K562 (cell line): ENCODE data around the gene DAB1. TPM values are rescaled to one million over a fixed set of nuclear protein-coding genes. Genes with fewer than 3 reads are reported as not detected.

Experiments
- BCOR ChIP-seq: fragments of 450-650 bp; IDR thresholded peaks from 2 replicates; pipeline ENCODE4 v1.6.1; 2016
- CHCHD3 ChIP-seq: fragments of 250-450 bp; sonication (Bioruptor Pico); IDR thresholded peaks from 2 replicates; pipeline ENCODE4 v2.1.2; 2022; ENCODE audit warnings: mild to moderate bottlenecking
- GTF2E2 ChIP-seq: fragments of 200-800 bp; sonication (Bioruptor generic); IDR thresholded peaks from 2 replicates; pipeline ENCODE4 v1.6.1; 2016; ENCODE audit warnings: missing genetic modification characterization, missing compliant biosample characterization
- KDM1A ChIP-seq, 2 experiments: fragments of 450-650 bp; IDR thresholded peaks; 2 replicates each; pipeline ENCODE4 v1.6.1; 2016; ENCODE audit warnings: mild to moderate bottlenecking in 2 of 2
- MAFK ChIP-seq: IDR thresholded peaks from 2 replicates; pipeline ENCODE4 v1.6.1; 2011; ENCODE audit warnings: low read length, improper control_type of control experiment
- RBM25 ChIP-seq: fragments of 200-400 bp; formaldehyde crosslinking; IDR thresholded peaks from 2 replicates; pipeline ENCODE4 v1.6.1; 2018; ENCODE audit warnings: low read length, low read depth, moderate library complexity; ENCODE audit not compliant: severe bottlenecking
- ZNF217 ChIP-seq: sonication (generic); formaldehyde crosslinking; IDR thresholded peaks from 2 replicates; pipeline ENCODE4 v1.8.0; 2022; ENCODE audit warnings: mild to moderate bottlenecking, missing genetic modification reagents
- polyA plus RNA-seq, 8 experiments: library from polyadenylated mRNA; depleted of rRNA in 4 of 8; stranded (reverse) in 5 of 8; unstranded in 3 of 8; fragments of >200 nt; fragmentation: Nextera tagmentation in 2 of 8; fragmentation: Illumina TruSeq in 1 of 8; extraction: Ambion mirVana in 2 of 8; extraction: Trizol in 1 of 8; gene quantifications; 2 replicates each; pipeline versions ENCODE4 v1.2.1 to v1.2.3, GENCODE V29; 2011 to 2014; ENCODE audit warnings: inconsistent platforms in 1 of 8, missing spikeins in 1 of 8
- total RNA-seq, 7 experiments: library from RNA; depleted of rRNA in 6 of 7; stranded (reverse); fragments of >200 nt in 6 of 7; fragmentation: Illumina TruSeq in 2 of 7; extraction: Trizol in 2 of 7; gene quantifications; 2 replicates each; pipeline versions ENCODE4 v1.2.1 to v1.2.3, GENCODE V29; 2011 to 2021; ENCODE audit warnings: low replicate concordance in 1 of 7
- TF ChIP-seq, protein P1 (sequence below), 2 experiments: fragments of 450-650 bp; IDR thresholded peaks; 2 replicates each; pipeline ENCODE4 v1.6.1; 2016; ENCODE audit warnings: mild to moderate bottlenecking in 2 of 2, borderline replicate concordance in 1 of 2, low read depth in 1 of 2, moderate library complexity in 1 of 2
- TF ChIP-seq, protein P2 (sequence below): fragments of 450-650 bp; formaldehyde crosslinking; IDR thresholded peaks from 2 replicates; pipeline ENCODE4 v1.4.0; 2022; ENCODE audit warnings: missing genetic modification characterization

Gene DAB1
- total and polyA plus RNA-seq, 9 of the 15 experiments (the other 6 are each of a cell fraction or from before 2014, with no cell fraction given): not detected

DNA sequence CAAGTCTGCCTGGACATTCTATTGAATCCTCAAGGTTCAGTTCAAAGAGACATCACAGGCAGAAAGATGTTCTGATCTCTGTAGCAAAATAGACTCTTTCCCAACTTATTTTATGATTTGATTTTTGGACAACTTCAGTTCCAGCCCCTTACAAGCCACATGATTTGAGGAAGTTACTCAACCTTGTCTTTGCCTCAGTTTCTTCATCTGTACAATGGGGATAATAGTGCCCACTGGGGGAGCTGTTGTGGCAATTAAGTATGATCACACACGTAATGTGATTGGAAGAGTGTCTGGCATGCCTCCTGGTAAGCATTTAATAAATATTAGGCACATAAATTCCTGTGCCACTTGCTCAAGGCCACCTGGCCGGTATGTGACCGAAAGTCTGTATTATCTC is 130.6 kb downstream of the DAB1 start (continued):
- TF ChIP-seq, protein P1, sequence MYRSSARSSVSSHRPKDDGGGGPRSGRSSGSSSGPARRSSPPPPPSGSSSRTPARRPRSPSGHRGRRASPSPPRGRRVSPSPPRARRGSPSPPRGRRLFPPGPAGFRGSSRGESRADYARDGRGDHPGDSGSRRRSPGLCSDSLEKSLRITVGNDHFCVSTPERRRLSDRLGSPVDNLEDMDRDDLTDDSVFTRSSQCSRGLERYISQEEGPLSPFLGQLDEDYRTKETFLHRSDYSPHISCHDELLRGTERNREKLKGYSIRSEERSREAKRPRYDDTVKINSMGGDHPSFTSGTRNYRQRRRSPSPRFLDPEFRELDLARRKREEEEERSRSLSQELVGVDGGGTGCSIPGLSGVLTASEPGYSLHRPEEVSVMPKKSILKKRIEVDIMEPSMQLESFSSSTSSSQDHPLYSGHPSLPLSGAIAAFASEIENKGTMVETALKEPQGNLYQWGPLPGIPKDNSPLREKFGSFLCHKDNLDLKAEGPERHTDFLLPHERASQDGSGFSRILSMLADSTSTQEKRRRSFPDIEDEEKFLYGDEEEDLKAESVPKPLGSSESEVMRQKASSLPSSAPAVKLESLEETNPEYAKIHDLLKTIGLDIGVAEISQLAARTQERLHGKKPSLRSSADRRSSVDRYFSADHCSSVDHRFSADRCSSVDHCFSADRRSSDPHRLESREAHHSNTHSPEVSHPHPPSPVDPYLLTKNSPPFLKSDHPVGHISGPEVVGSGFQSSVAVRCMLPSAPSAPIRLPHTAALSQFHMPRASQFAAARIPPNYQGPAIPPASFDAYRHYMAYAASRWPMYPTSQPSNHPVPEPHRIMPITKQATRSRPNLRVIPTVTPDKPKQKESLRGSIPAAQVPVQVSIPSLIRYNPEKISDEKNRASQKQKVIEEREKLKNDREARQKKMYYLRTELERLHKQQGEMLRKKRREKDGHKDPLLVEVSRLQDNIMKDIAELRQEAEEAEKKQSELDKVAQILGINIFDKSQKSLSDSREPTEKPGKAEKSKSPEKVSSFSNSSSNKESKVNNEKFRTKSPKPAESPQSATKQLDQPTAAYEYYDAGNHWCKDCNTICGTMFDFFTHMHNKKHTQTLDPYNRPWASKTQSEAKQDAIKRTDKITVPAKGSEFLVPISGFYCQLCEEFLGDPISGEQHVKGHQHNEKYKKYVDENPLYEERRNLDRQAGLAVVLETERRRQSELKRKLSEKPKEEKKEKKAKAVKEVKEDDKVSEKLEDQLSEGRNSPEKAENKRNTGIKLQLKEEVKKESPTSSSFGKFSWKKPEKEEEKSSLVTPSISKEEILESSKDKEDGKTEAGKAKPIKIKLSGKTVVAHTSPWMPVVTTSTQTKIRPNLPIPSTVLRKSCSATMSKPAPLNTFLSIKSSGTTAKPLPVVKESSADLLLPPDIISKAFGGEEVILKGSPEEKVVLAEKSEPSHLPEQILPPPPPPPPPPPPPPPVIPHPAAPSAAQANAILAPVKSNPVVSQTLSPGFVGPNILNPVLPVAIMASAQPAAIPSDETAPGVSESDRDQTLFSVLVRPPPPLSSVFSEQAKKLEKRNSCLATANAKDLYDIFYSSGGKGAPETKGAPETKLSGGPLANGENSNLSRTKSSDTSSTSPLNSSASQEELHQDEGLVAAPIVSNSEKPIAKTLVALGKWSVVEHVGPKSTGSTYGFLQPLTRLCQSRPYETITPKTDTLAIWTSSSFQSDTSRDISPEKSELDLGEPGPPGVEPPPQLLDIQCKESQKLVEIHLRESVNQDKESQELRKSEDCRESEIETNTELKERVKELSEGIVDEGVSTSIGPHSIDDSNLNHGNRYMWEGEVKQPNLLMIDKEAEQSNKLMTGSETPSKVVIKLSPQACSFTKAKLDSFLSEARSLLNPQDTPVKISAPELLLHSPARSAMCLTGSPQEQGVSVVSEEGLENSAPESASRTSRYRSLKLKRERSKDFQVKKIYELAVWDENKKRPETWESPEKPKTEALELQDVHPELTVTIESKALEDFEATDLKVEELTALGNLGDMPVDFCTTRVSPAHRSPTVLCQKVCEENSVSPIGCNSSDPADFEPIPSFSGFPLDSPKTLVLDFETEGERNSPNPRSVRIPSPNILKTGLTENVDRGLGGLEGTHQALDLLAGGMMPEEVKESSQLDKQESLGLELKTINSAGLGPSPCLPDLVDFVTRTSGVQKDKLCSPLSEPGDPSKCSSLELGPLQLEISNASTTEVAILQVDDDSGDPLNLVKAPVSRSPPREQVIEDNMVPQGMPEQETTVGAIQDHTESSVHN (IDR thresholded peaks at IDR 0.05; ENCODE audit: borderline replicate concordance in 1 of 2, low read depth in 1 of 2): no peak
- TF ChIP-seq KDM1A (IDR thresholded peaks at IDR 0.05): 0 out of 4 replicates have a peak, but pooled peaks of 1 of the 2 experiments have one; percentile 47
- TF ChIP-seq BCOR: peak; percentile 80; the same call in 1 of the 2 replicates
- TF ChIP-seq RBM25: peak; percentile 84
- TF ChIP-seq MAFK: no peak
- no peak for TF ChIP-seq GTF2E2 (tag)
- TF ChIP-seq, protein P2, sequence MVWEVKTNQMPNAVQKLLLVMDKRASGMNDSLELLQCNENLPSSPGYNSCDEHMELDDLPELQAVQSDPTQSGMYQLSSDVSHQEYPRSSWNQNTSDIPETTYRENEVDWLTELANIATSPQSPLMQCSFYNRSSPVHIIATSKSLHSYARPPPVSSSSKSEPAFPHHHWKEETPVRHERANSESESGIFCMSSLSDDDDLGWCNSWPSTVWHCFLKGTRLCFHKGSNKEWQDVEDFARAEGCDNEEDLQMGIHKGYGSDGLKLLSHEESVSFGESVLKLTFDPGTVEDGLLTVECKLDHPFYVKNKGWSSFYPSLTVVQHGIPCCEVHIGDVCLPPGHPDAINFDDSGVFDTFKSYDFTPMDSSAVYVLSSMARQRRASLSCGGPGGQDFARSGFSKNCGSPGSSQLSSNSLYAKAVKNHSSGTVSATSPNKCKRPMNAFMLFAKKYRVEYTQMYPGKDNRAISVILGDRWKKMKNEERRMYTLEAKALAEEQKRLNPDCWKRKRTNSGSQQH (CRISPR knock-in tag): no peak
- no peak for TF ChIP-seq CHCHD3 (CRISPR knock-in tag)
- no peak for TF ChIP-seq ZNF217 (CRISPR knock-in tag)
